GM18511 (cell line): Measurements from ENCODE around the gene XIRP1.
A peak's percentile ranks its signal among the peaks of the same experiment; 100 is the strongest.
"Not testable (repeated sequence)": the region's sequence is repeated elsewhere in the genome, so short reads cannot be mapped to it uniquely, and the experiment has no call there.

Experiments
- ATAC-seq: cut with Tn5 transposase; IDR thresholded peaks from one replicate; pipeline ENCODE4 v1.9.1; 2021; ENCODE audit warnings: mild to moderate bottlenecking, moderate library complexity; ENCODE audit not compliant: unreplicated experiment

XIRP1 gene, protein sequence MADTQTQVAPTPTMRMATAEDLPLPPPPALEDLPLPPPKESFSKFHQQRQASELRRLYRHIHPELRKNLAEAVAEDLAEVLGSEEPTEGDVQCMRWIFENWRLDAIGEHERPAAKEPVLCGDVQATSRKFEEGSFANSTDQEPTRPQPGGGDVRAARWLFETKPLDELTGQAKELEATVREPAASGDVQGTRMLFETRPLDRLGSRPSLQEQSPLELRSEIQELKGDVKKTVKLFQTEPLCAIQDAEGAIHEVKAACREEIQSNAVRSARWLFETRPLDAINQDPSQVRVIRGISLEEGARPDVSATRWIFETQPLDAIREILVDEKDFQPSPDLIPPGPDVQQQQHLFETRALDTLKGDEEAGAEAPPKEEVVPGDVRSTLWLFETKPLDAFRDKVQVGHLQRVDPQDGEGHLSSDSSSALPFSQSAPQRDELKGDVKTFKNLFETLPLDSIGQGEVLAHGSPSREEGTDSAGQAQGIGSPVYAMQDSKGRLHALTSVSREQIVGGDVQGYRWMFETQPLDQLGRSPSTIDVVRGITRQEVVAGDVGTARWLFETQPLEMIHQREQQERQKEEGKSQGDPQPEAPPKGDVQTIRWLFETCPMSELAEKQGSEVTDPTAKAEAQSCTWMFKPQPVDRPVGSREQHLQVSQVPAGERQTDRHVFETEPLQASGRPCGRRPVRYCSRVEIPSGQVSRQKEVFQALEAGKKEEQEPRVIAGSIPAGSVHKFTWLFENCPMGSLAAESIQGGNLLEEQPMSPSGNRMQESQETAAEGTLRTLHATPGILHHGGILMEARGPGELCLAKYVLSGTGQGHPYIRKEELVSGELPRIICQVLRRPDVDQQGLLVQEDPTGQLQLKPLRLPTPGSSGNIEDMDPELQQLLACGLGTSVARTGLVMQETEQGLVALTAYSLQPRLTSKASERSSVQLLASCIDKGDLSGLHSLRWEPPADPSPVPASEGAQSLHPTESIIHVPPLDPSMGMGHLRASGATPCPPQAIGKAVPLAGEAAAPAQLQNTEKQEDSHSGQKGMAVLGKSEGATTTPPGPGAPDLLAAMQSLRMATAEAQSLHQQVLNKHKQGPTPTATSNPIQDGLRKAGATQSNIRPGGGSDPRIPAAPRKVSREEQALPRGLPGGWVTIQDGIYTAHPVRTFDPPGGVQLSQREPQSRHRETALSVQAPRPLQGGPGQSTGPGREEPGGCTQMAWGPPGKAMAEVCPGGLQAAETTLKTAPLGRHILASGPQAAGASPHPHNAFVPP (N-terminal part only)

DNA sequence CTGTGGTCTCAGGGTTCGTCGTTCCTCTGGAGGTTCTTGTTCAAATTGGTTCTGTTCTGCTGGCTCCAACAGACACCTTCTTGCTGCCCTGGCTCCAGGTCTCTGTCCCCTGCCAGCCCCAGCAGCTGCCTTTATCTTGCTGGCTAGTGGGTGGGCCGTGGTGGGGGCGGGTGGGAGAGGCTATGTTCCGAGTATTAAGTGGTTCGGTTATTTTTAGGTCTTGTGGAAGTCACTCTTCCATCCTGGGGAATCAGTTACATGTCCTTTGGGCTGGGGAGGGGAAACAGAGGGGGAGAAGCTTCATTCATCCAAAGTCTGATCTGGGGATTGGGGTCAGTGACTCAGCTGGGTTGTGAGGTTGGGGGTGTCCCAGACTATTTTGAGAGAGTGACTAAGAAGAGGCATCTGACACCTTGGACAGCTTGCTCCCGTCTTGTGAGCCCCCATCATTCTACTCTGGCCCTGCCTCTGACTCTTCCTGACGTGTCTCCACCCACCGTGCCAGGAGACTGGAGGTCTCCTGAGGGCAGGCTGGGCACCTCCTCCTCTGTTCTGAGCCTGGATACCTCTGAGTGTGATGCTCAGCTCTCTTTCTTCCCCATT is at the start of gene XIRP1:
XIRP1 (minus strand) TSS at position 106 of the 603 bp plus-strand sequence. CDS start 3,150 bp downstream, outside the sequence.
- no peak for ATAC-seq

DNA sequence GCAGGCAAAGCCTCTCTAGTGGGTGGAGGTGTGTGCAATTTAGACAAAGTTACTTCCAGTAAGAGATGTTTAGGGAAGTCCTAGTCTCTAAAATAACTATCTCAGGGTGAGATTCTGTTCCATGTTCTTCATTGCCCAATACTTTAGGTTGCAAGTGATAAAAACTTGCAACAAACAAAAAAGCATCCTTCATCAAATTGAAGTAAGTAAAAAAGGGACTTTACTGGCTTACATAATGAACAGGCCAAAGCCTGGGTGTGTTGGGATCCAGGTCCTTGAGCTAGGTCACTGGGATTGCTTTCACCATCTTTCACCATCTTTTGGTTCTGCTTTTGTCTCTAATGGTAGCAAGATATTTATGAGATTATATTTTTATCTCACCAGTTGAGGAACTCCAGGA is 49.2 kb upstream of the XIRP1 start:
- no peak for ATAC-seq

DNA sequence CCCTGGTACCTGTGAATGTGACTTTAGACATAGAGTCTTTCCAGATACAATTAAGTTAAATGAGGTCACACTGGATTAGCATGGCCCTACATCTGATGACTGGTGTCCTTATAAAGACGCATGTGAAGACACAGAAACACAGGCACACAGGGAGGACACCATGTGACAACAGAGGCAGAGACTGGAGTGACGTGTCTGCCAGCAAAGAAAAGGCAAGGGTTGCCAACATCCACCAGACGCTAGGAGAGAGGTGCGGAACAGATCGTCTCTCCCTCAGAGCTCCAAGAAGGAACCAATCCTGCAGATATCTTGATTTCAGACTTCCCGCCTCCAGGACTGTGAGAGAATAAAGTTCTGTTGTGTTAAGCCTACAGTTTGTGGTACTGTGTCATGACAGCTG is 44.6 kb upstream of the XIRP1 start:
- no peak for ATAC-seq

DNA sequence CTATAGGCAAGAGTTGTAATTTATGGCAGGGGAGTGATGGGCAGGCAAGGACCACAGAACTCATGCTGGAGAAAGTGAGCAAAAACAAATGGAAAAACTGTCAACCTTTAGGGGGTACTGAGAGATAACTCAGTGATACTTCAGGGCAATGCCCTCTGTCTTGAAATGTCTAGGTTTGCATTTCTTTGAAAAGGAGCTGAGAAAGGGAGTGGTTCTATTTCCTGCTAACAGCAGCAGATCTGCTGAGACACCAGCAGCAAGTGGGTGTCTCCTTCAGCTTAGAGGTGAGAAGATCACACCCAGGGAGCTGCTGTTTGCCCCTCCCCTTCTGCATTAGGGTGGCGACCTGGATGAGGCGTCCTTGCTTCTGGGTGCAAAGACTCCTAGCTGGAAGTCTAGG is 42.3 kb upstream of the XIRP1 start:
- ATAC-seq, result no peak

DNA sequence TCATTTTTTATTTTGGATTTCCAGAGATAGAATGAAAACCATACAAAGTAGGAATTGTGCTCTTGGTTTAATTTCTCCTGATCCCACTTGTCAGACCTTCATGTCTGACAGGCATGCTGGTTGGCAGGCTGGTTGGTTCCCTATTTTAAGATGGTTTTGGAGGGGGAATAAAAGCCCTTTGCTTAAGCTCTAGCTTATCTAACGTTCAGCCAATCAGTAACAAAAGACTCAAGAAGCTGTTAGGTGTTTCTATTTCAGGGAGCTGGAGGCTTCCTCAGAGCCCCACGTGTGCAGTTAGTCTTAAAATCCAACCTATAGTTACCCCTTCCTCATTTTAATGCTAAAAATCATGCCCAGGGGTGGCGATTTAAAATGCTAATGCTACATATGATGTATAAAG is 40.5 kb upstream of the XIRP1 start:
- no peak for ATAC-seq

DNA sequence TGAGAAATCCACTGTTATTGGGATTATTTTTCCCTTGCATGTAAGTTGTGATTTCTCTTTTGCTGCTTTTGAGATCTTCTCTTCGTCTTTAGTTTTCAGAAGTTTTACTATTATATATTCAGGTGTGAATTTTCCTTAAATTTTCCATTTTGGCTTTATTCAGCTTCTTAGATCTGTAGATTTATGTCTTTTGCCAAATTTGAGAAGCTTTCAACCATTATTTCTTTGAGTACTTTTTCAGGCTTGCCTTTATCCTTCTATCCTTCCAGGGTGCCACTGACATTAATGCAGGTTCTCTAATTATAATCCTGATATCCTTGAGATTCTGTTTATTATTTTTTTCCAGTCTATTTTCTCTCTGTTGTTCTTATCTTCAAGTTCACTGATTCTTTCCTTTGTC is 38.1 kb upstream of the XIRP1 start:
- ATAC-seq, result no peak

DNA sequence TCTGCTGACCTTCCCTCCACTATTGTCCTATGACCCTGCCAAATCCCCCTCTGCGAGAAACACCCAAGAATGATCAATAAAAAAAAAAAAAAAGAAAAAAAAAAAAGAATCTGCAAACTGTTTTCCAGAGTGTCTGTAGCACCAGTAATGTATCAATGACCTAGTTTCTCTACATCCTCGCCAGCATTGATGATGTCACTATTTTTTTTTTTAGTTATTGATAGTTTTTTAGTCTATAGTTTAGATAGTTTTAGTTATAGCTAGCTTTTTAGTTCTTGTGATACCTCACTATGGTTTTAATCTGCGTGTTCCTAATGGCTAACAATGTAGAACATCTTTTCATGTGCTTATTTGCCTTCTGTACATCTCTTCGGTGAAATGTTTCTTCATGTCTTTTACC is 36.1 kb upstream of the XIRP1 start:
- ATAC-seq, result no peak

DNA sequence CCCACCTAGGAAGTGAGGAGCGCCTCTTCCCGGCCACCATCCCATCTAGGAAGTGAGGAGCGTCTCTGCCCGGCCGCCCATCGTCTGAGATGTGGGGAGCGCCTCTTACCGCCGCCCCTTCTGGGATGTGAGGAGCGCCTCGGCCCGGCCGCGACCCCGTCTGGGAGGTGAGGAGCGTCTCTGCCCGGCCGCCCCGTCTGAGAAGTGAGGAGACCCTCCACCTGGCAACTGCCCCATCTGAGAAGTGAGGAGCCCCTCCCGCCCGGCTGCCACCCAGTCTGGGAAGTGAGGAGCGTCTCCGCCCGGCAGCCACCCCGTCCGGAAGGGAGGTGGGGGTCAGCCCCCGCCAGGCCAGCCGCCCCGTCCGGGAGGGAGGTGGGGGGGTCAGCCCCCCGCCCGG is 35.2 kb upstream of the XIRP1 start:
- ATAC-seq, result not testable (repeated sequence)

DNA sequence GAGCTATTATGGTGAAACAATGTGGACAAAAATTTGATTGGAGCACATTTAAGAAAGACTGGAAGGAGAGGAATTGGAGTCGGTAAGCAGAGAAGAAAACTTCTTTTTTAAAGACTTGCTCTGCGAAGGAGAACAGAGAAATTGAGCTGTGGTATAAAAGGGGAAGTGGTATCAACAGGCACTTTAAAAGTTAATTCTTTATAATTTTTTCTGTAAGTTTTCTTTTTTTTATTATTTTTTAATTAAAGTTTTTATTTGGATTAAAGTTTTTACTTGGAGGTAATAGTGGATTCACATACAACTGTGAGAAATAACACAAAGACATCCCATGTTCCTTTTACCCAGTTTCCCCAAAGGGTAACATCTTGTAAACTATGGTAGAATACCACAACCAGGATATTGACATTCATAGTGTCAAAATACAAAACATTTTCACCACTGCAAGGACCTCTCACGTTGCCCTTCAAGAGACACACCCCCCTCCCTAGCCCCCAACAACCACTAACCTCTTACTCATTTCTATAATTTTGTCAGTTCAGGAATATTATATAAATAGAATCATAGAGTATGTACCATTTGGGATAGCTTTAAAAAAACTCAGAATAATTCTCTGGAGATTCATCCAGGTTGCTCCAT is 33.8 kb upstream of the XIRP1 start:
- peak; percentile 81 for ATAC-seq

DNA sequence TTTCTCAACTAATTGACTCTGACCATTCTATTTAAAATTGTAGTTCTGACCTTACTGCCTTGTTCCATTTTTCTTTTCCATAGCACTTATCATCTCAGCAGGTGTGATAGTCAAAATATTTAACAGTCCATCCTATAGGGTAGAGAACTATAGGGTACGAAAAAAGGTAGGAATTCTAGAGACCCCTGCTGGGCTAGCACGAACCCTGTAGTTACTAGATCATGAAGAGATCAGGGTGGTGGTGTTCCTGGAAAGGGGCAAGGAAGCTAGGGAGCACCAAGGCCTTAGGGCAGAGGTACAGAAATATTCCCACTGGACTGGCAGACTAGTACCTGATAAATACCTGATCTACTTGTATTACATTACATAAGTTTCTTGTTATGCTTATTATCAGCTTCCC is 31.9 kb upstream of the XIRP1 start:
- no peak for ATAC-seq

DNA sequence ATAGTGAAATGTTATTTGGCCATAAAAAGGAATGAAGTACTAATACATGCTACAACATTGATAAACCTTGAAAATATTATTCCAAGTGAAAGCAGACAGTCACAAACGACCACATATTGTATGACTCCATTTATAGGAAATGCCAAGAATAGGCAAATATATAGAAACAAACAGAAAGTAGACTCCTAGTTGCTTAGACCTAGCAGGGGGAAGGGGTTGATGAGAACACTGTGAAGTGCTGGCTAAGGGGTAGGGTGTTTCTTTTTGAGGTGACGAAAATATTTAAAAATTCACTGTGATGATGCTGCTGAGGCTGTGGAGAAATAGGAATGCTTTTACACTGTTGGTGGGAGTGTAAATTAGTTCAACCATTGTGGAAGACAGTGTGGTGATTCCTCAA is 30.5 kb upstream of the XIRP1 start:
- no peak for ATAC-seq

DNA sequence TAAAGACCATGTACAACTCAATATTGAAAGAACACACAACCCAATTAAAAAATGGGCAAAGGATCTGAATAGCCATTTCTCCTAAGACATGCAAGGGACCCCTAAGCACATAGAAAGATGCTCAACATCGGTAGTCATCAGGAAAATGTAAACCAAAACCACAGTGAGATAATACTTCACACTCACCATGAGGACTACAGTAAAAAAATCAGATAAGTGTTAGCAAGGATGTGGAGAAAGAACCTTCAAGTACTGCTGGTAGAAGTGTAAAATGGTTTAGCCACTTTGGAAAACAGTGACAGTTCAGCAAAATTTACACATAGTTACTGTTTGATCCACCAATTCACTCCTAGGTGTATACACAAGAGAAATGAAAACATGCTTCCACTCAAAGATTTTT is 30.1 kb upstream of the XIRP1 start:
- no peak for ATAC-seq

DNA sequence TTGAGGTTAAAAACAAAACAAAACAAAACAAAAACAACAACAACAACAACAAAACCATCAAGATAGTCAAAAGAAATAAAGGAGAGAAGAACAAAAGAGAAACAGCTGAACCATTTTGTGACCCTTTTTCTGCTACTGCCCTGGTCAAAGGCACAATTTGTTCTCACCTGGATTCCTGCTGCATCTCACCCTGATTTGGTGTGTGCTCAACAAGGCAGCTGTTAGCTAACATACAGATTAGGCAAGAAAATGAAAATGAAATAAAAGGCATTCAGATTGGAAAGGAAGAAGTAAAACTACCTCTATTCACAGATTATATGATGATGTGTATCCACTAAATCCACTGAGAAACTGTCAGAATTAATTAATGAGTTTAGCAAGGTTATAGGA is 28.7 kb upstream of the XIRP1 start:
- peak; percentile 22 for ATAC-seq

DNA sequence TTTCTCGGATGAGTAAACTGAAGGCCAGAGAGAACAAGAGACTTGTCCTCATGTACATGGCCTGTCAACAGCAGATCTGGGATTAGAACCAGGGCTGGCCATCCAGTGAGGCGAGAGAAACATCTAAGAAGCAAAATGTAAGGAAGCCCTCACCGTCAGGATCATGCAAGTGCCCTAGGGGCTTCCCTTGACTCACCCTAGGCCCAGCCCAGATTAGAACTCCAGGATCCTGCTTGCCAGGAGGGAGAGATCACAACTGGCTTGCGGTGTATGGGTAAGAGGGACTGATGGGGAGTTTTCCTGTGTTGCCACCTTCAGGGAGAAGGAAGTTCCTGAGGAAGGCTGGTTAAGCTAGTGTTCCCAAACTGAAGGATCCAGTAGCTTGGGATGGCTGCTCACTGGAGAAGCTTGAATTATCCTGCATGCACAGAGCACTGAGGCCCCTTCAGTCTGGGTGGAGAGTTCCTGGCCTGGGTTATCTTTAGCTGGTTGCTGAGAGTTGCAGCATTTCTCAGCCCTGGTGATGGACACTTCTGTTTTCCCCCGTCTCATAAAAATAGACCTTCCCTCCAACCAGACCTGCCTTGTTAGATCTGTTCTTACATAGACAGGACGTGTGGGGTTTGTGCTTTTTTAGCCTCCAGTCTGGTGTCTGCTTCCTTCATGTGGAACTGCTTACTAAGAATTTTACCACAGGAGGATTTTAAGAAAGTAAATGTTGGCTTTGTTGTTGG is 28.2 kb upstream of the XIRP1 start:
- peak; percentile 35 for ATAC-seq

DNA sequence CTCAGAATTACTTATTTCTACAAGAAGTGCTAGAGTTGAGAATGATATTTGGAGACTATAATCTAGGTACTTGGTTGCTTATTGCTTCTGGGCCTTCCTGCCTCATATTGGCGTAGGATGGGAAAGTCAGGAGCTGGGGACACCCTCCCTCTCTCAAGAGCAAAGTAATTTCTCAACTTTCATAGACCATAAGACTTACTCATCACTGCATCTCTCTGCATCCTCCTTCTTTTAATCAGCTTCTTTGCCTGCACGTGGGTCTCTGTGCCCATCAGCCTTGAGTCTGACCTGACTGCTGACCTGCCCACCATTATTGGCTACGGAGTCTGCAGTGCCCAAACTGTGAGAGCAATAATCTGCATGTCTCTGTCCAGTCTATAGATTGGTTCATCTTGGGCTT is 27.3 kb upstream of the XIRP1 start:
- ATAC-seq, result no peak

DNA sequence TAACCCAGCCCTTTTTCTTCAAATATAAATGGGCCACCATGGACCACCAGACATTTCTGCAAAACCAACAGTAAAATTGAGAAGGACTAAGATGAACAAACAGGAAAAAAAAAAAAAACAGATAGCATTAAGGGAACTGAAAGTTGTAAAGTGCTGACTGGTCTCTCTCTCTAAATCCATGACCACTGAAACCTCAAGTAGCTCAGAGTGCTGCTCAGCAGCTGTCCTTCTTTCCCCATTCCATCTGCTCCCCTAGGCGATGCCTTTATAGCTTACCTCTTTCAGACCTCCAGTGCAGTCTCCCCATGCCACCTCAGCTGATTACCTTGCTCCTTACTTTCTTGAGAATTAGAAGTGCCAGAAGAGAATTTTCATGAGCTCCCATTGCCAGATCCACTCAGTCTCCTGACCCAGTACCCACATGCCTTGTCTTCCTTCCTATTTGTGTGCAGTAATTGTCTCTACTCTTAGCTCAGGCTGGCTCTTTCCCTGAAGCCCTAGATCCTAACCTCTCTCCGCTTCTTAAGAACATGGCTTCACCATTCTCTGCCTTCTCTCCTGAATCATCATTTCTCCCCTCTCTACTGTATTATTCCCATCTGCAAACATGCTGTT is 23.9 kb upstream of the XIRP1 start:
- ATAC-seq, result peak; percentile 98

DNA sequence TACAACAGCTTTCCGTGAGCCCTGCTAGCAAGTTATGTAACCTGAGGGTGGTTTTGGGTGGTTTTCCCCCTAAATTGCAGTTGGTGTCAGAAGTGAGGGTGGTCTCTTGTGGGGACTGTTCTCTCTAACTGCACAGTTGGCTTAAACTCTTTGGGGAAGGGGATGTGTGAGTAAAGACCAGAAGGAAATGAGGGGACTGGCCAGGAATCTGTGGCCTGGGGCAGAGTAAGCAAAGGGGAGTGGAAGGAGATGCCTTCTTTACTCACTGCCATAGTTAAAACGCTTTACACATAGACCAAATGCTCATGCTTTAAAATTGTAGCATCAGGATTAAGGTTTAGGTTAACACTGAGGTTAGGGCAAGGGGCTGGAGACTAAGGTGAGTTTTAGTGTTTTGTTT is 21.2 kb upstream of the XIRP1 start:
- ATAC-seq, result no peak

DNA sequence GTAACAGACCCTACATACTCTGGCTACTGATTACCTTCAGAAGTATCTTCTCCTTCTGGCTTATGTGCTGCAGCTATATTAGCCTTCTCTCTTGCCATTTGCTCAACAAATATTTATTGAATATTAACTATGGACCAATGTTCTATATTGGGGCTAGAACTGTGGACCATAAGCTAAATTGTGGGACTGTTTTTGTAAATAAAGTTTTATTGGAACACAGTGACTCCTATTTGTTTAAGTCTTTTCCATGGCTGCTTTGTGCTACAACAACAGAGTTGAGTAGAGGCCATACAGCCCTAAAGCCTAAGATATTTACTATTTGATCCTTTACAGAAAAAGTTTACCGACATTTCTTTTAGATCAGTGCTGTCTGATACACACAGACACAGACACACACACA is 20.3 kb upstream of the XIRP1 start:
- no peak for ATAC-seq
